ENCODE results near the gene RASGEF1C. TPM values are rescaled to one million over a fixed set of nuclear protein-coding genes. Genes with fewer than 3 reads are reported as not detected.

The RASGEF1C gene
- total and polyA plus RNA-seq, 2 of the 13 experiments (the other 11 are each of a cell fraction or from before 2014, with no cell fraction given) = not detected

GRCh38 chr5:180211761-180212035 is 2.7 kb upstream of the RASGEF1C start:
- POLR2A ChIA-PET = no interaction called here
- Histone ChIP-seq H3K36me3 (replicated peaks in 1 of 2; ENCODE audit: control insufficient read depth in 1 of 2, insufficient read depth in 2 of 2, low read length in 2 of 2) (no peaks in the 10 kb centered on the region), H3K27ac (ENCODE audit: extremely low read length, insufficient read depth, low read length) (no peak overlapping the region), H3K4me1 (ENCODE audit: insufficient read depth, low read length) (peaks cover 11% of the 10 kb centered on the region), H4K20me1 (ENCODE audit: insufficient read depth, low read length) (0 out of 2 replicates have a peak, but pooled peaks cover 2% of the 10 kb centered on the region), H3K9me3 (ENCODE audit: low read length) (no peaks in the 10 kb centered on the region), H3K4me2 (ENCODE audit: low read depth, low read length) (no peak overlapping the region), H3K27me3 (ENCODE audit: control insufficient read depth in 1 of 2, insufficient read depth in 2 of 2, low read length in 2 of 2) (peaks cover 0 to 22% of the 10 kb centered on the region in 2 experiments; a peak in 3 of 5 replicates), H2AFZ (ENCODE audit: low read length) (no peak overlapping the region), H3K4me3 (replicated peaks in 1 of 3; ENCODE audit: insufficient read depth in 1 of 3, low read depth in 2 of 3, low read length in 3 of 3) (no peak overlapping the region), H3K9ac (ENCODE audit: insufficient read depth, low read depth, low read length) (no peak overlapping the region), H3K79me2 (ENCODE audit: insufficient read depth, low read length) (no peaks in the 10 kb centered on the region)
- ATAC-seq (no peak), FAIRE-seq (no peak), DNase-seq (ENCODE audit: low spot score) (no peak)
- TF ChIP-seq ZNF468 (CRISPR knock-in tag; IDR thresholded peaks at IDR 0.05) (no peak), NCOA1 (CRISPR knock-in tag; IDR thresholded peaks at IDR 0.05) (no peak), SNAPC5 (CRISPR knock-in tag; IDR thresholded peaks at IDR 0.05; ENCODE audit: borderline replicate concordance) (no peak), ZNF672 (CRISPR knock-in tag; IDR thresholded peaks at IDR 0.05) (no peak), GTF2F1 (IDR thresholded peaks at IDR 0.05; ENCODE audit: low read length) (no peak), ZNF652 (CRISPR knock-in tag; IDR thresholded peaks at IDR 0.05; ENCODE audit: borderline replicate concordance, low read depth) (no peak), ZNF17 (CRISPR knock-in tag; IDR thresholded peaks at IDR 0.05) (no peak), ATF1 (CRISPR knock-in tag; IDR thresholded peaks at IDR 0.05) (no peak)
- TF ChIP-seq, protein P1, sequence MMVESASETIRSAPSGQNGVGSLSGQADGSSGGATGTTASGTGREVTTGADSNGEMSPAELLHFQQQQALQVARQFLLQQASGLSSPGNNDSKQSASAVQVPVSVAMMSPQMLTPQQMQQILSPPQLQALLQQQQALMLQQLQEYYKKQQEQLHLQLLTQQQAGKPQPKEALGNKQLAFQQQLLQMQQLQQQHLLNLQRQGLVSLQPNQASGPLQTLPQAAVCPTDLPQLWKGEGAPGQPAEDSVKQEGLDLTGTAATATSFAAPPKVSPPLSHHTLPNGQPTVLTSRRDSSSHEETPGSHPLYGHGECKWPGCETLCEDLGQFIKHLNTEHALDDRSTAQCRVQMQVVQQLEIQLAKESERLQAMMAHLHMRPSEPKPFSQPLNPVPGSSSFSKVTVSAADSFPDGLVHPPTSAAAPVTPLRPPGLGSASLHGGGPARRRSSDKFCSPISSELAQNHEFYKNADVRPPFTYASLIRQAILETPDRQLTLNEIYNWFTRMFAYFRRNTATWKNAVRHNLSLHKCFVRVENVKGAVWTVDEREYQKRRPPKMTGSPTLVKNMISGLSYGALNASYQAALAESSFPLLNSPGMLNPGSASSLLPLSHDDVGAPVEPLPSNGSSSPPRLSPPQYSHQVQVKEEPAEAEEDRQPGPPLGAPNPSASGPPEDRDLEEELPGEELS (CRISPR knock-in tag; IDR thresholded peaks at IDR 0.05) = no peak
- TF ChIP-seq, protein P2, sequence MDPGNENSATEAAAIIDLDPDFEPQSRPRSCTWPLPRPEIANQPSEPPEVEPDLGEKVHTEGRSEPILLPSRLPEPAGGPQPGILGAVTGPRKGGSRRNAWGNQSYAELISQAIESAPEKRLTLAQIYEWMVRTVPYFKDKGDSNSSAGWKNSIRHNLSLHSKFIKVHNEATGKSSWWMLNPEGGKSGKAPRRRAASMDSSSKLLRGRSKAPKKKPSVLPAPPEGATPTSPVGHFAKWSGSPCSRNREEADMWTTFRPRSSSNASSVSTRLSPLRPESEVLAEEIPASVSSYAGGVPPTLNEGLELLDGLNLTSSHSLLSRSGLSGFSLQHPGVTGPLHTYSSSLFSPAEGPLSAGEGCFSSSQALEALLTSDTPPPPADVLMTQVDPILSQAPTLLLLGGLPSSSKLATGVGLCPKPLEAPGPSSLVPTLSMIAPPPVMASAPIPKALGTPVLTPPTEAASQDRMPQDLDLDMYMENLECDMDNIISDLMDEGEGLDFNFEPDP (CRISPR knock-in tag; conservative IDR thresholded peaks at IDR 0.05) = no peak
- TF ChIP-seq, protein P3, sequence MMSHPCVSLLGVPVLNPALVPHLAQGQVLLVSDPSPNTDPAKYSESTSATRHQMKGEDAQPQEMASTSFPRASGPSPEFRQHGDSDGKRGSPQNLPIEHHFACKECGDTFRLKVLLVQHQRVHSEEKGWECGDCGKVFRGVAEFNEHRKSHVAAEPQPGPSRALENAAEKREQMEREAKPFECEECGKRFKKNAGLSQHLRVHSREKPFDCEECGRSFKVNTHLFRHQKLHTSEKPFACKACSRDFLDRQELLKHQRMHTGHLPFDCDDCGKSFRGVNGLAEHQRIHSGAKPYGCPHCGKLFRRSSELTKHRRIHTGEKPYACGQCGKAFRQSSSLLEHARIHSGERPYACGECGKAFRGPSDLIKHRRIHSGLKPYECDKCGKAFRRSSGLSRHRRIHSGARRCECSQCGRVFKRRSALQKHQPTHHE (CRISPR knock-in tag; IDR thresholded peaks at IDR 0.05; ENCODE audit: borderline replicate concordance) = no peak
- WGBS (ENCODE audit: low lambda C conversion rate) = no CpG with 5 or more reads among the region's 4 CpGs
- in situ Hi-C loops (cut with HindIII; ENCODE audit: extremely low pct_ligation_motif_present, low pct_unique_long_range_greater_than_20kb) (loop anchor here (25.0 kb wide), 1 partner anchor 251 kb away; no protein-coding TSS in a partner anchor), intact Hi-C loops (cut with micrococcal nuclease; ENCODE audit: unreplicated experiment) (no loop called here)
- CTCF ChIA-PET (ENCODE audit: low intra/inter-chr PET ratio, low total read pairs) = no interaction called here
- BruUV-seq (replicated peaks) = no TSS peak
